ENCODE measurements around the gene HIBCH.
"Not testable (repeated sequence)": the region's sequence is repeated elsewhere in the genome, so short reads cannot be mapped to it uniquely, and the experiment has no call there.

DNA sequence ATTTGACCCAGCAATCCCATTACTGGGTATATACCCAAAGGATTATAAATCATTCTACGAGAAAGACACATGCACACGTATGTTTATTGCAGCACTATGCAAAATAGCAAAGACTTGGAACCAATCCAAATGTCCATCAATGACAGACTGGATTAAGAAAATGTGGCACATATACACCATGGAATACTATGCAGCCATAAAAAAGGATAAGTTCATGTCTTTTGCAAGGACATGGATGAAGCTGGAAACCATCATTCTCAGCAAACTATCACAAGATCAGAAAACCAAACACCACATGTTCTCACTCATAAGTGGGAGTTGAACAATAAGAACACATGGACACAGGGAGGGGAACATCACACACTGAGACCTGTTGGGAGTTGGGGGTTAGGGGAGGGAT is 96.9 kb downstream of the HIBCH start:
- TF ChIP-seq POLR2AphosphoS5, EP300, CTCF (IDR thresholded peaks at IDR 0.05): not testable (repeated sequence)
